ENCODE results near the gene TARS3.

The TARS3 gene

DNA sequence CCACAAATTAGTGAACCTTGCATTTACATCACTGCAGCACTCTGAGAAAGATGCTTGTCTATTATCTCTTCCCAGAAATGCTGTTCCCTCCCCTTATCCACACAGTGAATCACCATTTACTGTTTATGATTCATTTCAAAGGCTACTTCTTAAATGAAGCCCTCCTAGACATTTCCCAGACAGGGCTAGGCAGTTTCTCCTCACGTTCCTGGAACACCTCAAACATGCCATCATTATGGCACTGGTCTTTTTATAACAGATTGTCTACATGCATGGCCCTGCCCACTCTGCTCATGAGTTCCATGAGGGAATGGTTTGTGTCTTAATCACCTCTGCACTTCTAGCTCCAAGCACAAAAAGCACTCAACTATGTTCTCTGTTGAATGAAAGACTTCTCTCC, 39.9 kb downstream of the TARS3 start:
- TF ChIP-seq ZFX (IDR thresholded peaks at IDR 0.05): no peak
- no peak for TF ChIP-seq CTCF (conservative IDR thresholded peaks at IDR 0.05)
- H3K27ac ChIP-seq: no peak overlapping the region

DNA sequence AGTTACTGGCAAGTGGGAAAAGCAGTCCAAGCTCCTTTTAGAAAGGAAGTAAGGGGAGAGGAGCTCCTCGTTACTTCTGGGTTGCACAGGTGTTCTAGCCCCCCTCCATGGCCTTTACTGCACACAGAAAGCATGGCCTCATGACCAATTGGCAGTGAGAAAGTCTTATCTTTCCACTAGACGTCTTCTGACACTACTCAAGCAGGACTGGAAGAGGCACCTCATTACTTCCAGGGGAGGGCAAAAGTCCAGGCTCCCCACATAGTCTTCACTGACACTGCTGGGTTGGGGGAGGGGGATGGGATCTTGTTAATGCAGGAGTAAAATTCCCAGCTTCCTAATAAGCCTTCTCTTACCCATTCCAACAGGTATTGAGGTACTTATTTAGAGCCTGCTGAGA, 44.5 kb downstream of the TARS3 start:
- TF ChIP-seq ZFX (IDR thresholded peaks at IDR 0.05) (no peak), CTCF (conservative IDR thresholded peaks at IDR 0.05) (no peak)

DNA sequence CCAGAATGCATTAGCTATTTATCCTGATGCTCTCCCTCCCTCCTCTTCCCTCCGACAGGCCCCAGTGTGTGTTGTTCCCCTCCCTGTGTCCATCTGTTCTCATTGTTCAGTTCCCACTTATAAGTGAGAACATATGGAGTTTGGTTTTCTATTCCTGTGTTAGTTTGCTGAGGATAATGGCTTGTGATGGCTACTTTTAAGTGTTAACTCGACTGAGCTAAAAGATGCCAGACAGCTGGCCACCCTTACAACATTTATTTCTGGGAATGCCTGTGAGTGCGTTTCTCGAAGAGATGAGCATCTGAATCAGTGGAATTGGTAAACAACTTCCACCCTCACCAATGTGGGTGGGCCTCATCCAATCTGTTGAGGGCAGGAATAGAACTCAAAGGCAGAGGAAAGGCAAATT, 47.3 kb downstream of the TARS3 start:
- TF ChIP-seq CTCF (conservative IDR thresholded peaks at IDR 0.05) (no peak), ZFX (IDR thresholded peaks at IDR 0.05) (no peak)
- H3K27ac ChIP-seq: no peak overlapping the region

More for the DNA sequence above, 44.5 kb downstream of the TARS3 start:
- H3K27ac ChIP-seq: no peak overlapping the region

- TF ChIP-seq ZFX (IDR thresholded peaks at IDR 0.05) (no peak), CTCF (conservative IDR thresholded peaks at IDR 0.05) (no peak)
- H3K27ac ChIP-seq: no peak overlapping the region
These were observed 48.3 kb downstream of the TARS3 start for GRCh38 chr15:101675796-101676582.

DNA sequence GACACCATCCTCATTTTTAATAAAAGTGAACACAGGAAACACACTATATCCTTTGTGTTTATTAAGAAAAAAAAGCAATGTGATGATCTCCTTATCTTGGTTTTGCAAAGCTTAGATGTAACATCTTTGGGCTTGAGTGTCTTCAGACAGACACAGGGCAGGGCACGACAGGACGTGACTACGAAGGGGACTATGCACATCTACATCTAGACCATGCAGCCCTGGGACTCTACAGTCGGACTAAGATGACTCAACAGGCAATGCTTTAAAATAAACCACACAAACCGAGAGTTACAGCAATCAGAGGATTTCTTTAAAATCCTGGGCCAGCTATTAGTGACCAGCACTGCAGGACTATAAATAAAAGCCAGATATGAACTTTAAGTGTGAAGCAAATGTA, 49.3 kb downstream of the TARS3 start:
- no peak overlapping the region for H3K27ac ChIP-seq
- no peak for TF ChIP-seq CTCF (conservative IDR thresholded peaks at IDR 0.05)
- TF ChIP-seq ZFX (IDR thresholded peaks at IDR 0.05): no peak

DNA sequence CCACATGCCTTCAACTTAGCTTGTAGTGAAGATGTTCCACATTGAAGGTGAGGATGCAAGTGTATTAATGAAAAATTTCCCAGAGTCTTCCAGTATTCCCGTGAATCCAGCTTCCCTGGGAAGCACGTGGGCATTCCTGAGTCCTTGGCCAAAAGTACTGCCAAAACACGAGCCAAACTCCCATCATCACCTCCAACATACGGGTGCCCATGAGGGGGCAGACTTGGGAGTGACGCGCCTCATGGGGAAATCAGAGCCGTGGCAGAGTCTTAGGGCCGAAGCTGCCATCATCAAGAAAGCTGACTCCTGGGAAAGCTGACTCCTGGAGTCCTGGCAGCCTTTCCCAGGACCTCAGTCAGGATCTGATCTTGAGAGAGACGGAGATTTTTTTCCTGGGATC, 52.0 kb downstream of the TARS3 start:
- TF ChIP-seq ZFX (IDR thresholded peaks at IDR 0.05): no peak
- no peak for TF ChIP-seq CTCF (conservative IDR thresholded peaks at IDR 0.05)
- no peak overlapping the region for H3K27ac ChIP-seq

- no peak for TF ChIP-seq ZFX (IDR thresholded peaks at IDR 0.05)
- no peak for TF ChIP-seq CTCF (conservative IDR thresholded peaks at IDR 0.05)
- H3K27ac ChIP-seq: no peak overlapping the region
These were observed 54.5 kb downstream of the TARS3 start for GRCh38 chr15:101669744-101670143.

Data from C4-2B (cell line).